B cell (primary cell): Measurements from ENCODE around the gene ODR4. TPM values are rescaled to one million over a fixed set of nuclear protein-coding genes. Genes with fewer than 3 reads are reported as not detected.

Experiments used
- ATAC-seq: fragments of 200-7000 bp; cut with Tn5 transposase; one replicate; pipeline ENCODE4 v1.10.0; 2021; ENCODE audit warnings: low read depth, mild to moderate bottlenecking, moderate number of reproducible peaks, moderate library complexity
- CTCF ChIA-PET: fragments of 350-600 bp; sonication (Branson Sonifier 250); formaldehyde crosslinking; loops from one replicate; lab custom pipeline; 2021; ENCODE audit warnings: antibody characterized with exemption, inconsistent platforms; lab: Charles Lee
- POLR2A ChIA-PET: fragments of 350-600 bp; sonication (Branson Sonifier 250); formaldehyde crosslinking; loops from one replicate; lab custom pipeline; 2021; ENCODE audit warnings: antibody characterized with exemption; lab: Charles Lee
- DNase-seq: peaks from one replicate; pipeline ENCODE4 v3.0.0; 2013
- H2AFZ ChIP-seq: 2 replicates; pipeline ENCODE4 v1.6.1; 2012; ENCODE audit warnings: mild to moderate bottlenecking, low read depth, low read length; ENCODE audit not compliant: insufficient read depth, poor library complexity, severe bottlenecking
- H3K27ac ChIP-seq, 2 donors: 1 replicate in 1 of 2; 2 replicates in 1 of 2; pipeline ENCODE4 v1.5.1; 2012 to 2013; ENCODE audit warnings: low read length in 2 of 2, mild to moderate bottlenecking in 2 of 2, moderate library complexity in 1 of 2
- H3K27me3 ChIP-seq, 4 experiments: fragments of 200-600 bp in 1 of 4; sonication (generic) in 1 of 4; replicated peaks in 1 of 4; 1 replicate in 2 of 4; 2 replicates in 2 of 4; pipeline versions ENCODE4 v1.6.1 to v1.7.0; 2013 to 2016; ENCODE audit warnings: low read length in 3 of 4, mild to moderate bottlenecking in 2 of 4, mixed read lengths in 1 of 4, moderate library complexity in 1 of 4; ENCODE audit not compliant: insufficient read depth in 4 of 4, control insufficient read depth in 3 of 4; ENCODE audit errors: control extremely low read depth in 1 of 4
- H3K36me3 ChIP-seq, 2 experiments: replicated peaks in 1 of 2; 1 replicate in 1 of 2; 2 replicates in 1 of 2; pipeline versions ENCODE4 v1.6.1 to v1.7.1; 2013; ENCODE audit warnings: low read length in 1 of 2; ENCODE audit not compliant: insufficient read depth in 2 of 2, control insufficient read depth in 1 of 2; ENCODE audit errors: control extremely low read depth in 1 of 2, extremely low read depth in 1 of 2
- H3K4me1 ChIP-seq, 2 donors: fragments of 200-600 bp in 1 of 2; sonication (generic) in 1 of 2; 1 replicate in 1 of 2; 2 replicates in 1 of 2; pipeline versions ENCODE4 v1.5.1 to v1.6.1; 2013 to 2017; ENCODE audit warnings: low read length in 2 of 2; ENCODE audit not compliant: control insufficient read depth in 2 of 2, insufficient read depth in 2 of 2
- H3K4me2 ChIP-seq: replicated peaks from 2 replicates; pipeline ENCODE3; 2012; ENCODE audit warnings: mild to moderate bottlenecking, low read depth, low read length; ENCODE audit not compliant: poor library complexity, severe bottlenecking
- H3K4me3 ChIP-seq, 5 experiments: fragments of 200-600 bp in 1 of 5; sonication (generic) in 1 of 5; 1 replicate in 3 of 5; 2 replicates in 2 of 5; pipeline versions ENCODE4 v1.5.1 to v1.7.0; 2011 to 2016; ENCODE audit warnings: low read length in 4 of 5, mild to moderate bottlenecking in 4 of 5, low read depth in 2 of 5, control low read depth in 1 of 5, moderate library complexity in 1 of 5; ENCODE audit not compliant: insufficient read depth in 1 of 5; ENCODE audit errors: control extremely low read depth in 1 of 5, extremely low read depth in 1 of 5
- H3K79me2 ChIP-seq: fragments of 200-600 bp; sonication (generic); one replicate; pipeline ENCODE4 v1.6.0; 2016; ENCODE audit warnings: low read length; ENCODE audit not compliant: control insufficient read depth, insufficient read depth
- H3K9ac ChIP-seq: fragments of 200-600 bp; sonication (generic); 2 replicates; pipeline ENCODE4 v1.6.1; 2017; ENCODE audit warnings: mild to moderate bottlenecking, low read length, moderate library complexity
- H3K9me3 ChIP-seq, 3 donors: one replicate each; pipeline versions ENCODE4 v1.6.1 to v1.7.1; 2013; ENCODE audit warnings: low read length in 2 of 3; ENCODE audit not compliant: control insufficient read depth in 2 of 3, insufficient read depth in 1 of 3; ENCODE audit errors: control extremely low read depth in 1 of 3
- H4K20me1 ChIP-seq: 2 replicates; pipeline ENCODE4 v1.6.0; 2012; ENCODE audit warnings: mild to moderate bottlenecking, low read length; ENCODE audit not compliant: insufficient read depth, control insufficient read depth, poor library complexity, severe bottlenecking
- H3K27ac Mint-ChIP-seq: one replicate; pipeline ENCODE4 v1.8.0; 2021; ENCODE audit warnings: mixed read lengths
- H3K27me3 Mint-ChIP-seq: one replicate; pipeline ENCODE4 v1.8.0; 2021; ENCODE audit warnings: mixed read lengths
- H3K4me1 Mint-ChIP-seq: one replicate; pipeline ENCODE4 v1.8.0; 2021; ENCODE audit warnings: mixed read lengths
- H3K4me3 Mint-ChIP-seq: one replicate; pipeline ENCODE4 v1.8.0; 2021; ENCODE audit warnings: mixed read lengths
- H3K9me3 Mint-ChIP-seq: one replicate; pipeline ENCODE4 v1.8.0; 2022; ENCODE audit warnings: mixed read lengths; ENCODE audit not compliant: insufficient read depth
- EZH2 ChIP-seq: IDR thresholded peaks from 2 replicates; pipeline ENCODE4 v1.6.1; 2012; ENCODE audit warnings: borderline replicate concordance, low read depth, mild to moderate bottlenecking, moderate library complexity, low read length; ENCODE audit not compliant: insufficient read depth, poor library complexity, severe bottlenecking
- WGBS: methylation state at CpG from one replicate; pipeline ENCODE4 v1.1.5; 2013; ENCODE audit warnings: missing lambda C conversion rate; ENCODE audit not compliant: insufficient coverage; 5-methylcytosine and 5-hydroxymethylcytosine counted together
- intact Hi-C: fragments of 100-400 bp; cut with micrococcal nuclease; formaldehyde crosslinking; loops from one replicate; pipeline ENCODE4 v1.10.0; 2022
- polyA plus RNA-seq: library from polyadenylated mRNA; depleted of rRNA; stranded (reverse); fragments of >200 nt; gene quantifications from 2 replicates; pipeline ENCODE4 v1.2.3, GENCODE V29; 2012
- total RNA-seq, 2 donors: library from RNA; stranded (reverse); fragments of 120-200 nt in 1 of 2; gene quantifications; 1 replicate in 1 of 2; 2 replicates in 1 of 2; pipeline versions ENCODE4 v1.2.3 to v1.2.4, GENCODE V29; 2013 to 2022
- TF ChIP-seq, protein P1 (sequence below): fragments of 200-600 bp; IDR thresholded peaks from one replicate; pipeline ENCODE4 v1.8.0; 2022; ENCODE audit warnings: antibody characterized with exemption, mild to moderate bottlenecking

The ODR4 gene
- total and polyA plus RNA-seq, 2 donors (not counting 1 experiment from before 2014, with no cell fraction given), result 6.6 to 15.0 TPM

DNA sequence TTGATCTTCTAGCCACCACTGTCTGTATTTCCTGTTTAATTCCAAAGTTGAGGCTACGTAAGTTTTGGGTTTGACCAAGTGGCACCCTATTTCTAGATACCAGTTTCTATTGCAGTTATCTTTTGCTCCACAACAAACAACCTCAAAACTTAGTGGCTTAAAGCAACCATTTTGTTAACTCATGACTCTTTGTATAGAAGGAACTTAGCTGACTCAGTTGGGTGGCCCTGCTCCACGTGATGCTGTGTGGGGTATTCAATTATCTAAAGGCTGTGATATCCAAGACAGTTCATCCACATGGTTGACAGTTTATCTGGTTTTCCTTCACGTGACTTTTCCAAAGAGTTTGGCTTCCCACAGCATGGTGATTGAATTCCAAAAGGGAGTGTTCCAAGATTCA, 50.5 kb downstream of the ODR4 start:
- Histone ChIP-seq H4K20me1 (no peaks in the 10 kb centered on the region), H3K27me3 (no peaks in the 10 kb centered on the region), H3K9ac (no peak overlapping the region), H3K4me3 (no peak overlapping the region), H3K79me2 (no peaks in the 10 kb centered on the region), H3K4me1 (no peaks in the 10 kb centered on the region), H3K4me2 (no peak overlapping the region), H3K9me3 (no peaks in the 10 kb centered on the region), H3K27ac (no peak overlapping the region), H2AFZ (no peak overlapping the region), H3K36me3 (no peaks in the 10 kb centered on the region)
- no peak for ATAC-seq
- no peak for TF ChIP-seq EZH2
- TF ChIP-seq, protein P1, sequence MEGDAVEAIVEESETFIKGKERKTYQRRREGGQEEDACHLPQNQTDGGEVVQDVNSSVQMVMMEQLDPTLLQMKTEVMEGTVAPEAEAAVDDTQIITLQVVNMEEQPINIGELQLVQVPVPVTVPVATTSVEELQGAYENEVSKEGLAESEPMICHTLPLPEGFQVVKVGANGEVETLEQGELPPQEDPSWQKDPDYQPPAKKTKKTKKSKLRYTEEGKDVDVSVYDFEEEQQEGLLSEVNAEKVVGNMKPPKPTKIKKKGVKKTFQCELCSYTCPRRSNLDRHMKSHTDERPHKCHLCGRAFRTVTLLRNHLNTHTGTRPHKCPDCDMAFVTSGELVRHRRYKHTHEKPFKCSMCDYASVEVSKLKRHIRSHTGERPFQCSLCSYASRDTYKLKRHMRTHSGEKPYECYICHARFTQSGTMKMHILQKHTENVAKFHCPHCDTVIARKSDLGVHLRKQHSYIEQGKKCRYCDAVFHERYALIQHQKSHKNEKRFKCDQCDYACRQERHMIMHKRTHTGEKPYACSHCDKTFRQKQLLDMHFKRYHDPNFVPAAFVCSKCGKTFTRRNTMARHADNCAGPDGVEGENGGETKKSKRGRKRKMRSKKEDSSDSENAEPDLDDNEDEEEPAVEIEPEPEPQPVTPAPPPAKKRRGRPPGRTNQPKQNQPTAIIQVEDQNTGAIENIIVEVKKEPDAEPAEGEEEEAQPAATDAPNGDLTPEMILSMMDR, result no peak
- POLR2A ChIA-PET, result no interaction called here
- no peaks in the 10 kb centered on the region for H3K4me1 Mint-ChIP-seq
- intact Hi-C loops, result no loop called here
- no peak for DNase-seq
- CTCF ChIA-PET, result no interaction called here
- WGBS, result 100% methylated on average over 2 of the region's 3 CpGs
- H3K27me3 Mint-ChIP-seq, result no peaks in the 10 kb centered on the region
- no peak overlapping the region for H3K27ac Mint-ChIP-seq
- no peaks in the 10 kb centered on the region for H3K9me3 Mint-ChIP-seq
- no peak overlapping the region for H3K4me3 Mint-ChIP-seq

DNA sequence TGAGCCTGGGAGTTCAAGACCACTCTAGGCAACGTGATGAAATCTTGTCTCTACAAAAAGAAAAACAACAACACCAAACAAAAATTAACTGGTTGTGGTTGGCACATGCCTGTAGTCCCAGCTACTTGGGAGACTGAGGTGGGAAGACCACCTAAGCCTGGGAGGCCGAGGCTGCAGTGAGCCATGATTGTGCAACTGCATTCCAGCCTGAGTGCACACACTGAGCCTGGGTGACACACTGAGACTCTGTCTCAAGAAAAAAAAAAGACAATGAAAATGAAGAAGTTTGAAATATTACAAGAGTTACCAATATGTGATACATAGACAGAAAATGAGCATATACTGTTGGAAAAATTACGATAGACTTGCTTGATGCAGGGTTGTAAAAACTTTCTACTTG, 53.4 kb downstream of the ODR4 start:
- Histone ChIP-seq H3K27ac (no peak overlapping the region), H3K4me2 (no peak overlapping the region), H3K36me3 (no peaks in the 10 kb centered on the region), H3K27me3 (no peaks in the 10 kb centered on the region), H3K9ac (no peak overlapping the region), H2AFZ (no peak overlapping the region), H3K4me3 (no peak overlapping the region), H4K20me1 (no peaks in the 10 kb centered on the region), H3K4me1 (no peaks in the 10 kb centered on the region), H3K79me2 (no peaks in the 10 kb centered on the region), H3K9me3 (no peaks in the 10 kb centered on the region)
- no peaks in the 10 kb centered on the region for H3K27me3 Mint-ChIP-seq
- no peak for DNase-seq
- no peak overlapping the region for H3K4me3 Mint-ChIP-seq
- H3K27ac Mint-ChIP-seq, result no peak overlapping the region
- no peak for TF ChIP-seq EZH2
- TF ChIP-seq, protein P1, result no peak
- POLR2A ChIA-PET, result no interaction called here
- intact Hi-C loops, result no loop called here
- CTCF ChIA-PET, result no interaction called here
- WGBS, result 100% methylated on average over 1 of the region's 3 CpGs
- ATAC-seq, result no peak
- H3K9me3 Mint-ChIP-seq, result no peaks in the 10 kb centered on the region
- H3K4me1 Mint-ChIP-seq, result no peaks in the 10 kb centered on the region
